ENCODE data around the gene LTBP2. TPM values are rescaled to one million over a fixed set of nuclear protein-coding genes. Genes with fewer than 3 reads are reported as not detected.
A peak's percentile ranks its signal among the peaks of the same experiment; 100 is the strongest.

LTBP2 gene
- total RNA-seq, 4 donors from 2014 or later = 81.3 to 240 (median 189) TPM

- no peak for DNase-seq
- Histone ChIP-seq H3K9me3 (no peaks in the 10 kb centered on the region), H3K27me3 (no peaks in the 10 kb centered on the region), H3K4me1 (peaks cover 53 to 68% of the 10 kb centered on the region in 2 donors), H3K36me3 (peaks cover 0 to 6% of the 10 kb centered on the region in 2 donors), H3K4me3 (replicated peaks in 1 of 3) (no peak overlapping the region), H3K27ac (peak overlapping the region; percentile 63 to 90 (median 75))
- intact Hi-C loops (cut with DNase I) = no loop called here
- TF ChIP-seq CTCF (IDR thresholded peaks at IDR 0.05) (no peak), POLR2A (IDR thresholded peaks at IDR 0.05) (no peak)
- whole genome bisulfite sequencing, 2 donors = 29% methylated on average over 3 of the region's 5 CpGs; no CpG with 5 or more reads in 1 of the 2 donors
Measured at GRCh38 chr14:74605531-74606223, 6.4 kb downstream of the LTBP2 start.

- Histone ChIP-seq H3K4me1 (peaks cover 56 to 68% of the 10 kb centered on the region in 2 donors), H3K27me3 (no peaks in the 10 kb centered on the region), H3K36me3 (peaks cover 0 to 6% of the 10 kb centered on the region in 2 donors), H3K4me3 (replicated peaks in 1 of 3) (no peak overlapping the region), H3K9me3 (no peaks in the 10 kb centered on the region), H3K27ac (peak overlapping the region; percentile 63 to 90 (median 75))
- WGBS, 2 donors = 56 to 60% methylated on average over 6 to 8 of the region's 8 CpGs
- intact Hi-C loops (cut with DNase I) = no loop called here
- TF ChIP-seq CTCF (IDR thresholded peaks at IDR 0.05) (no peak), POLR2A (IDR thresholded peaks at IDR 0.05) (no peak)
- no peak for DNase-seq
Measured at GRCh38 chr14:74604911-74605310, 7.1 kb downstream of the LTBP2 start.

GRCh38 chr14:74604157-74604556 is 7.9 kb downstream of the LTBP2 start:
- TF ChIP-seq POLR2A (IDR thresholded peaks at IDR 0.05) (no peak), CTCF (IDR thresholded peaks at IDR 0.05) (no peak)
- H3K27ac ChIP-seq = peak overlapping the region; percentile 53 to 90 (median 75)

GRCh38 chr14:74601982-74602381 is 10.1 kb downstream of the LTBP2 start:
- peak overlapping the region in 1 of 3 donors; percentile 90 for H3K27ac ChIP-seq
- intact Hi-C loops (cut with DNase I) = no loop called here
- TF ChIP-seq CTCF (IDR thresholded peaks at IDR 0.05) = no peak
- no peaks in the 10 kb centered on the region for H3K9me3 ChIP-seq
- peaks cover 62 to 84% of the 10 kb centered on the region in 2 donors for H3K4me1 ChIP-seq
- no peak overlapping the region for H3K4me3 ChIP-seq (replicated peaks in 1 of 3)
- no peak for DNase-seq
- peaks cover 0 to 6% of the 10 kb centered on the region in 2 donors for H3K36me3 ChIP-seq
- WGBS, 2 donors = 86 to 89% methylated on average over 9 to 11 of the region's 11 CpGs
- H3K27me3 ChIP-seq = no peaks in the 10 kb centered on the region

More at GRCh38 chr14:74604157-74604556, 7.9 kb downstream of the LTBP2 start:
- Histone ChIP-seq H3K4me1 (peaks cover 56 to 68% of the 10 kb centered on the region in 2 donors), H3K4me3 (replicated peaks in 1 of 3) (no peak overlapping the region), H3K36me3 (peaks cover 0 to 6% of the 10 kb centered on the region in 2 donors), H3K9me3 (no peaks in the 10 kb centered on the region), H3K27me3 (no peaks in the 10 kb centered on the region)
- peak; percentile 58 to 69 for DNase-seq
- WGBS, 2 donors = 47 to 48% methylated on average over 7 of the region's 7 CpGs
- intact Hi-C loops (cut with DNase I) = no loop called here

- DNase-seq = peak; percentile 50 to 57
Measured at GRCh38 chr14:74599946-74600345, 12.1 kb downstream of the LTBP2 start.

More at GRCh38 chr14:74599946-74600345, 12.1 kb downstream of the LTBP2 start:
- peak overlapping the region; percentile 90 to 93 (median 91) for H3K27ac ChIP-seq
- no peak for TF ChIP-seq POLR2A (IDR thresholded peaks at IDR 0.05)
- no peak for TF ChIP-seq CTCF (IDR thresholded peaks at IDR 0.05)
- no peak overlapping the region for H3K4me3 ChIP-seq (replicated peaks in 1 of 3)
- WGBS, 2 donors = 22 to 78% methylated on average over 5 to 6 of the region's 8 CpGs
- peaks cover 0 to 6% of the 10 kb centered on the region in 2 donors for H3K36me3 ChIP-seq
- no peaks in the 10 kb centered on the region for H3K9me3 ChIP-seq
- H3K27me3 ChIP-seq = no peaks in the 10 kb centered on the region
- intact Hi-C loops (cut with DNase I) = no loop called here
- H3K4me1 ChIP-seq = peaks cover 63 to 84% of the 10 kb centered on the region in 2 donors

All from thyroid gland (tissue), 4 donors.